Dermis blood vessel endothelial cell (primary cell): ENCODE measurements around the gene PEX14. TPM values are rescaled to one million over a fixed set of nuclear protein-coding genes. Genes with fewer than 3 reads are reported as not detected.

Experiments
- DNase-seq: peaks from one replicate; pipeline ENCODE4 v3.0.0; 2010
- total RNA-seq: library from RNA; depleted of rRNA; stranded (reverse); fragments of >200 nt; gene quantifications from 2 replicates; pipeline ENCODE4 v1.2.3, GENCODE V29; 2014

PEX14 gene
- total RNA-seq, 1 donor from 2014 or later = 9.9 TPM

DNA sequence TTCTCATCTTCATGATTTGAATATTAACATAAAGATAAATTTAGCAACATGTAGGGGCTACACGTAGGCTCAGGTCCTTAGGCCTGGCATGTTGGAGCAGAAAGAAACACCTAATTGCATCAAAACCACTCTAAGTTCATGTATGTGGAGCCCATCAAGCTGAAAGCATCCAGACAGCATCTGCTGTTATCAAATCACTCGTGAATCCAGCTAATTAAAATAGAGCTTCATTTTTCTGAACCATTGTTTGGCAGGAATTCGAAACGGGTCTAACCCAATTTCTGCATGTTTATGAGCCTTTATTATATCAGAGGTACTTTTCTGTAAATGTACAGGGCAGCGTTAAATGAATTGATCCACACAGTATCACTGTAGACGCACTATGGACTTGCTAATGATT lies 45.7 kb downstream of the PEX14 start:
- DNase-seq = no peak

GRCh38 chr1:10520952-10521351 lies 46.2 kb downstream of the PEX14 start:
- DNase-seq = no peak

DNA sequence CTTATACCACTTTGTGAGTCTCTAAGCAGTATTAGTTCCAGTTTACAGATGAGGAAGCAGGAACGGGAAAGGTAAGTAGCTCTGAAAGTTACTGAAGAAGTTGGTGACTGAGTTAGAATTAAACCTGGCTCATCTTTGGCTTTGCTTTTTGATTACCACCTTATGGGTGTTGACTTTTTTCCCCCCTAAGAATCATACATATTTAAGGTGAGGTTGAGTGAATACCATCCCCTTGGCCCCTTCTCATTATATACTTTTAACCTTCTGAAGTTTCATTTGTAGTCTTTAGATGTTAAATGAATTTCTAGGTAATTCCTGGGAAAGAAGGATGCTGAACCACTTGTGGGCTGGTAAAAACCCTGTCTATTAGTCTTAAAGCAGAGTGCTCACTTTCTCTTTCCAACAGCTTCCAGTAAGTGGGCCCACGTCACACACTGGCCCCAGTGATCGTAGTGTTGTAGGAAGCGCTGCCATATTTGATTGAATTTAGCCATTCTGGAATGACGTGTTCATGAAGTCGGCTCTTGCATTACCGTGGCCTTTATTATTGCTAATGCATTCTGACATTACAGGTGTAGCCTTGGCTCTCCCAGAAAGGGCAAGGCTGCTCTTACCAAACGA lies 46.9 kb downstream of the PEX14 start:
- DNase-seq = no peak

- DNase-seq = no peak
These were observed 47.6 kb downstream of the PEX14 start for GRCh38 chr1:10522322-10522860.

DNA sequence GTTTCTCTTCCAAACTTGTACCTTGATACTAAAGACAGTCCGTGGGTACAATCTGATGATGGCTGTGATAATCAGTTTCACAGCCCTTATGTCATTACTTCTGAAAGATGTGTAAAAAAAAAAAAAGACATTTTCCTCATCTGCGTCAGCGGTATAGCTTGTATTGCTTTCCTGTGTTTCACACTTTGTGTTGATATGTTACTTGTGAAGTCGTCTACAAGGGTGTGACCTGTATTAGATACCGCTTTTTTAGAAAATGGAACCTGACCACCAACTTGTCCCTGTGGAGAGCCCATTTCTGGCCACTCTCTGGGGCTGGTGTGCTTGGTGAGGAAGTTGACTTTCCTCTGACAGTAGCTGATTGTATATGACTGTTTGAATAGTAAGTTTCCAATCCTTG lies 50.5 kb downstream of the PEX14 start:
- no peak for DNase-seq

DNA sequence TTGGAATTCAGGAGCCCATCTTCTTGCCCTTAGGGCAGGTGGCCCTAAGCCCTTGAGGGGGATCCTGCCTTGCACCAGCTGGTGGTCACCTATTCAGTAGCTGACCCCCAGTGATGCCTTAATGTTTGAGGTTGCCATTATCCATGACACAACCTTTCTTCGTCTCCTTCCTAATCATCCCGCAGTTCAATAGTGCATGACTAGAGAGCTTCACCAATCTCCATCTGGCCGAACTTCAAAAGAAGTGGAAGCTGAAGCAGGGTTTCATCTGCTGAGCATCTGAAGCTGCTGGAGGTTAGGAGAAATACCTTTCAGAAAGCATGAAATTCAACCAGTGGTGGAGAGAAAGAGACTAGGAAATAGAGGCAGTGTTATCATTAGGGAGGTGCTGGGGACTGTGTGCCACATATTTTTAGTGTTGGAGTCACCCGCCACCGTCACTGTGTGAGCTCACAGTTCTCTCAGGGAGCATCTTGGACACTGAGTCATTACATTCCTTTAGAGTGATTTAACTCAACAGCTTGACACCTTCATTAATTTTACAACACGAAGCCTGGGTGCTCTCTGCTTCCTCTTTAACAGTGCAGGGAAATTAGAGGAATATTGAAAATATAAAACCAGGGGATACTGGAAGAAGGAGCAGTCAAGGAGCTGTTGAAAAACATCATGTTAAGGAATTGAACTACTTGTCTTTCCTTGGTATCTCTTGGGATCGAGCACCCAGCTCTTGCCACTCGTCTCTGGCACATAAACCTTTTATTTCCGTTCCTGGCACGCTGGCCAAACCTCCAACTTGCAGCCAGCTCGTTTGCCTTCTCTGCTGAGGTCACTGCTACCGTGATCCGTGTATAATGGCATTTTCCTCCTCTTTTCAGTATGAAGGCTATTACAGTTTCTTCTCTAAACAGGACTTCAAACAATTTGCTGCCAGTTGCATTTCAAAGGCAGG lies 53.6 kb downstream of the PEX14 start:
- peak; percentile 72 for DNase-seq

DNA sequence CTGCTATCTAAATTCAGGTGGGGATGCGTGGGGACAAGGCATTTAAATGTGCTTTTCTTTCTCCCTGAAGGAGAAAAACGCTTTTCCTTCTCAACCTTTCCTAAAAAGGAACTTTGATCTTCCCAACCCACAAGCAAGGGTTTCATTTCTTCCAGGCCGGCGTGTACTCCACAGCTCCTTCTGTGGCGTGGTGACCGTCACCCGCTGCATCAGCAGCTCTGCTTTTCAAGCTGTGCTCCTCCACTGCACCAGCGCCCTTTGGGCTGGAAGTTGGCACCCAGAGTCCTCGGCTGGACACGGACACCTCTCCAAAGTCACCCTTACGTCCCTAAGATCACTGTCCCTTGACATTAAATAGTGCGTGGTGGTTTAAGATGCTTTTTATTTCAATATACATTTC lies 54.3 kb downstream of the PEX14 start:
- DNase-seq = peak; percentile 20

- DNase-seq = peak; percentile 10
These were observed 55.0 kb downstream of the PEX14 start for GRCh38 chr1:10529765-10530164.

GRCh38 chr1:10530281-10530740 lies 55.6 kb downstream of the PEX14 start:
- peak; percentile 72 for DNase-seq

- no peak for DNase-seq
These were observed 56.2 kb downstream of the PEX14 start for GRCh38 chr1:10530756-10531495.

GRCh38 chr1:10532362-10532761 lies 57.6 kb downstream of the PEX14 start:
- no peak for DNase-seq

- DNase-seq = no peak
These were observed 59.8 kb downstream of the PEX14 start for GRCh38 chr1:10534519-10534918.

DNA sequence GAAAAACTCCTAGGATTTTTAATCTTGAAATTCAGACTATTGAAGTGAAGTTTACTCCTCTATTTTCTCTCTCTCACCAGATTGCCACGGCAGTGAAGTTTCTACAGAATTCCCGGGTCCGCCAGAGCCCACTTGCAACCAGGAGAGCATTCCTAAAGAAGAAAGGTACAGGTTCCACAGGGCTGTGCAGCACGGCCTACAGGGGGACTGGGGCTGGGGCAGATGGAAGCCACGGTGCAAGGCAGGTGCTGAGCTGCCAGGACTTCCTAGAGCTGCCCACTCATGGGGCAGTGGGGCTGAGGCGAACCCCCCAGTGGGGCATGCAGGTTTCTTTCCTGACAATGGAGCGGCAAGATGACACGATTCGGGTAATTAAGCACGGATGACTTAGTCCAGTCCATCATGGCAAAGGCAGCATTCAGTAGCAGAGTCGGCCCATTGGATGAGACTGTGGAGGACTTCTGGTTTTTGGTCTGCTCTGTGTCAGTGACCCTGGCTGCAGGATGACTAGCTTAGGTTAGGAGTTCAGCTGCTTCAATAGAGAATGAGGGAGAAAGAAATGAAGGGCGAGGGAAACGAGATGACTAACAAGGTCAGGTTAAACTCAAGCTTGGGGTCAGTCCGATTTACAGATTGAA lies 61.5 kb downstream of the PEX14 start:
- no peak for DNase-seq

DNA sequence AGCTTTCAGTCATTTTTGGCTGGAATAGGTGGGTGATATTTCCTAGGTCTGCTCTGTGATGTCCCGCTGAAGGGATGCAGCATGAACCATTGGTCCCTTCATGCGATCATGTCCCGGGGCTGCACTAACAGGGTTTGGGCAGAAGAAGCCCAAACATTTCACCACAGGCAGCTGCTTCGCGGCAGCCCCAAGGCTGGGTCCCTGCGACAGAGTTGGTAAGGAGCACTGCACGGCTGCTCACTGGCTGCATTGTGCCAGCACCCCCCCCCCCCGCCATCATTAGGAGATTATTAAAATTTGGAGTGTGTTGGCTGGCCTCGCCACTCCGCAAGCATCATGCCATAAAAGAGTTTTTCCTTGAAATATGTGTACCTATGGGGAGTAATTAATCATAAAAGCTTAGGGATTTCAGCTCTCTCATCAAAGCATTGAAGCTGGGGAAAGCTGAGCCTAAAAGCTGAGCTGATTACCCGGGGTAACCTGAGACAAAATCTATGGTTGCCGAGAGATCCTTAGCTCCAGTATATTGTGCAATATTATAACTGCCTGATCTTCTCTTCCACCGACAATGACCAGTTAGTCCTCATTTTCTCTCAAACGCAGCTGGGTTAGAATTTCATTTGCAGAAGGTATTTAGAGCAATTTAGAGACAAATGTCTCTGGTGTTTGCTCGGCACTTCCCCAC lies 62.5 kb downstream of the PEX14 start:
- DNase-seq = no peak

DNA sequence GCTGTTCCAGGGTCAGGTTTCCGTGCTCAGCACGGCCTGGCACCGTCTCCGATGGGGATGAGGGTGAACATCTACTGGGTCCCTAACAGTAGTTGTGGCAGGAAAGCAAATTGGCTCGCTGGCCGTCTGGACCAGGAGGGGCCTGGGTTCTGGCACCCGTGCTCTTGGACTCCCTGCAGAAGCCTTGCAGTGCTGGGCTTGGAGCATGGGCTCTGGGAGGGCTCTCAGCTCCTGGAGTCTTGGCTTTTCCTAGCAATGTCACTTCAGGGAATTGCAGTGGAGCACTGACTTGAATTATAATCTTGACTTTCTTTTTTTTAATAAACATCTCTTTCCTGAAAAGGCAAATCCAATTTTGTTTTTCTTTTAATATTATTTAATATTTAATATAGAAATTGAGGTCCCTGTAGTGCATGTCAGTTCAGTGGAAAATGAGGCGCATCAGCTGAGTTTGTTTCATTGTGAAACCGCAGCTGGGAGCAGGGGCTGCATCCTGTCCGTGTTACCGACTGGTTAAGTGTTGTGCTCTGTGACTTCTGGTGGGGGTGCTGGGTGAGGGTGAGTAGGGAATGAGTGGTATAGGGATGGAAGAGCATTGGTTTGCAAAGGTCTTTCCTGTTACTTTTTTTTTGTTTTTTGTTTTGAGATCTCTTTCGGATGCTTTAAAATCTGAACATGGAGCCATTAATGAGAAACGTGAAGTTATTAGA lies 64.1 kb downstream of the PEX14 start:
- peak; percentile 38 for DNase-seq

- DNase-seq = no peak
These were observed 64.8 kb downstream of the PEX14 start for GRCh38 chr1:10539411-10540043.

GRCh38 chr1:10540277-10541005 lies 65.7 kb downstream of the PEX14 start:
- peak; percentile 54 for DNase-seq

- DNase-seq = no peak
These were observed 66.5 kb downstream of the PEX14 start for GRCh38 chr1:10541286-10541685.

- DNase-seq = no peak
These were observed 69.5 kb downstream of the PEX14 start for GRCh38 chr1:10544239-10544638.

- no peak for DNase-seq
These were observed 72.1 kb downstream of the PEX14 start for GRCh38 chr1:10546896-10547295.
